Measurements from ENCODE around the gene PTPRT. TPM values are rescaled to one million over a fixed set of nuclear protein-coding genes. Genes with fewer than 3 reads are reported as not detected.

The PTPRT gene
- total and polyA plus RNA-seq, 11 donors: 0.04 to 2.5 (median 0.25) TPM; not detected in 2

GRCh38 chr20:42379385-42379784 lies 810.3 kb downstream of the PTPRT start:
- no peak for ATAC-seq
- no peak for DNase-seq
- no peaks in the 10 kb centered on the region for H3K9me3 ChIP-seq
- H3K27me3 ChIP-seq: no peaks in the 10 kb centered on the region
- intact Hi-C loops (cut with DNase I): no loop called here
- H3K4me1 ChIP-seq: no peaks in the 10 kb centered on the region
- H3K36me3 ChIP-seq: no peaks in the 10 kb centered on the region
- H3K4me3 ChIP-seq: no peak overlapping the region
- H3K27ac ChIP-seq: no peak overlapping the region
- WGBS, 4 donors: 63 to 78% (median 68%) methylated on average over 4 of the region's 4 CpGs
- TF ChIP-seq POLR2A (IDR thresholded peaks at IDR 0.05): no peak
- TF ChIP-seq CTCF (IDR thresholded peaks at IDR 0.05): no peak

- DNase-seq: no peak
Measured at GRCh38 chr20:42378826-42379225, 810.9 kb downstream of the PTPRT start.

GRCh38 chr20:42376131-42376530 lies 813.6 kb downstream of the PTPRT start:
- intact Hi-C loops (cut with DNase I): no loop called here
- no peak overlapping the region for H3K27ac ChIP-seq
- no peak overlapping the region for H3K4me3 ChIP-seq
- ATAC-seq (no peak), DNase-seq (no peak)
- H3K4me1 ChIP-seq: no peaks in the 10 kb centered on the region
- no peaks in the 10 kb centered on the region for H3K27me3 ChIP-seq
- no peaks in the 10 kb centered on the region for H3K36me3 ChIP-seq
- H3K9me3 ChIP-seq: no peaks in the 10 kb centered on the region
- TF ChIP-seq POLR2A (IDR thresholded peaks at IDR 0.05) (no peak), CTCF (IDR thresholded peaks at IDR 0.05) (no peak)
- 73 to 88% (median 84%) methylated on average over 6 of the region's 6 CpGs for WGBS, 4 donors

More at GRCh38 chr20:42378826-42379225, 810.9 kb downstream of the PTPRT start:
- intact Hi-C loops (cut with DNase I): no loop called here
- WGBS, 4 donors: 44 to 62% (median 57%) methylated on average over 3 of the region's 3 CpGs
- TF ChIP-seq POLR2A (IDR thresholded peaks at IDR 0.05) (no peak), CTCF (IDR thresholded peaks at IDR 0.05) (no peak)
- no peak overlapping the region for H3K4me3 ChIP-seq
- H3K4me1 ChIP-seq: no peaks in the 10 kb centered on the region
- H3K36me3 ChIP-seq: no peaks in the 10 kb centered on the region
- ATAC-seq: no peak
- no peaks in the 10 kb centered on the region for H3K27me3 ChIP-seq
- no peak overlapping the region for H3K27ac ChIP-seq
- no peaks in the 10 kb centered on the region for H3K9me3 ChIP-seq

- TF ChIP-seq POLR2A (IDR thresholded peaks at IDR 0.05): no peak
- intact Hi-C loops (cut with DNase I): no loop called here
- H3K4me3 ChIP-seq: no peak overlapping the region
- no peaks in the 10 kb centered on the region for H3K4me1 ChIP-seq
- no peaks in the 10 kb centered on the region for H3K9me3 ChIP-seq
- peak in 2 of 4 donors; percentile 42 to 50 for ATAC-seq
- H3K27ac ChIP-seq: no peak overlapping the region
- no peaks in the 10 kb centered on the region for H3K36me3 ChIP-seq
- no peaks in the 10 kb centered on the region for H3K27me3 ChIP-seq
- peak in 1 of 5 donors; percentile 33 for DNase-seq
- WGBS, 4 donors: 39 to 87% (median 82%) methylated on average over 2 of the region's 2 CpGs
Measured at GRCh38 chr20:42373049-42373448, 816.7 kb downstream of the PTPRT start.

GRCh38 chr20:42370075-42370474 lies 819.6 kb downstream of the PTPRT start:
- Histone ChIP-seq H3K27ac (no peak overlapping the region), H3K36me3 (no peaks in the 10 kb centered on the region), H3K4me1 (no peaks in the 10 kb centered on the region), H3K4me3 (no peak overlapping the region), H3K9me3 (no peaks in the 10 kb centered on the region), H3K27me3 (peaks cover 0 to 3% (median 0%) of the 10 kb centered on the region in 9 donors)
- no peak for DNase-seq
- intact Hi-C loops (cut with DNase I): no loop called here
- TF ChIP-seq POLR2A (IDR thresholded peaks at IDR 0.05) (no peak), CTCF (IDR thresholded peaks at IDR 0.05) (no peak)
- WGBS, 4 donors: 34 to 49% (median 41%) methylated on average over 4 to 6 of the region's 6 CpGs
- ATAC-seq: no peak
